Naive thymus-derived CD4-positive, alpha-beta T cell (primary cell): ENCODE measurements around the gene CFAP65. TPM values are rescaled to one million over a fixed set of nuclear protein-coding genes. Genes with fewer than 3 reads are reported as not detected.

Source experiments
- microRNA-seq: library from miRNA; unstranded; fragments of <30 nt; microRNA quantifications from one replicate; pipeline ENCODE4 v1.2.0, GENCODE V29; 2022; ENCODE audit warnings: borderline microRNAs expressed
- polyA plus RNA-seq, 2 donors: library from polyadenylated mRNA; unstranded; fragments of 300-500 nt; fragmentation: Illumina TruSeq; gene quantifications; one replicate each; pipeline ENCODE4 v1.2.3, GENCODE V29; 2021
- total RNA-seq, 6 experiments: library from RNA in 5 of 6; stranded (reverse) in 5 of 6; gene quantifications; 1 replicate in 5 of 6; 2 replicates in 1 of 6; pipeline ENCODE4 v1.2.3 and lab custom pipeline; 2021 to 2026

CFAP65 gene
- total and polyA plus RNA-seq, 7 experiments from 2014 or later = not detected

Small RNAs within 50 kb of the gene (microRNA-seq; reads per million reads assigned to microRNA genes)
- gene MIR3131 (not detected), gene MIR375 (not detected)

Other genes with a start within 250 kb of the CFAP65 start
- not detected for gene PRKAG3, start 209.7 kb downstream of the CFAP65 start, total RNA-seq
- not detected for gene PRKAG3, start 209.7 kb downstream of the CFAP65 start, polyA plus RNA-seq
- under 1 TPM in 1 of 5 experiments, not detected in 4; 0.22 TPM for gene WNT6, start 181.7 kb downstream of the CFAP65 start, total RNA-seq
- gene WNT6, start 181.7 kb downstream of the CFAP65 start, polyA plus RNA-seq = under 1 TPM in 1 of 2 donors, not detected in 1; 0.11 TPM
- 1 to 10 TPM in 4 of 5 experiments, under 1 TPM in 1; 0.19 to 4.2 (median 3.0) TPM for gene WNT10A, start 160.7 kb downstream of the CFAP65 start, total RNA-seq
- gene WNT10A, start 160.7 kb downstream of the CFAP65 start, polyA plus RNA-seq = 1 to 10 TPM in 1 of 2 donors, under 1 TPM in 1; 0.61 to 1.2 TPM
- gene CDK5R2, start 81.8 kb downstream of the CFAP65 start, total RNA-seq = not detected
- not detected for gene CDK5R2, start 81.8 kb downstream of the CFAP65 start, polyA plus RNA-seq
- gene FEV, start 56.3 kb downstream of the CFAP65 start, total RNA-seq = not detected
- not detected for gene FEV, start 56.3 kb downstream of the CFAP65 start, polyA plus RNA-seq
- gene CRYBA2, start 48.1 kb downstream of the CFAP65 start, total RNA-seq = not detected
- gene CRYBA2, start 48.1 kb downstream of the CFAP65 start, polyA plus RNA-seq = not detected
- under 1 TPM in 2 of 5 experiments, not detected in 3; 0.17 to 0.24 TPM for gene IHH, start 19.4 kb upstream of the CFAP65 start, total RNA-seq
- gene IHH, start 19.4 kb upstream of the CFAP65 start, polyA plus RNA-seq = not detected
- gene NHEJ1, start 119.3 kb upstream of the CFAP65 start, total RNA-seq = 10 to 100 TPM; 11.4 to 24.0 (median 17.9) TPM
- 10 to 100 TPM; 24.5 to 32.7 TPM for gene NHEJ1, start 119.3 kb upstream of the CFAP65 start, polyA plus RNA-seq
- gene SLC23A3, start 128.5 kb upstream of the CFAP65 start, total RNA-seq = 1 to 10 TPM in 4 of 5 experiments, under 1 TPM in 1; 0.69 to 8.6 (median 3.0) TPM
- under 1 TPM in 1 of 2 donors, not detected in 1; 0.08 TPM for gene SLC23A3, start 128.5 kb upstream of the CFAP65 start, polyA plus RNA-seq
- 10 to 100 TPM; 48.2 to 77.6 (median 64.5) TPM for gene CNPPD1, start 135.4 kb upstream of the CFAP65 start, total RNA-seq
- 10 to 100 TPM; 48.2 to 68.7 TPM for gene CNPPD1, start 135.4 kb upstream of the CFAP65 start, polyA plus RNA-seq
- 100 to 1,000 TPM in 2 of 5 experiments, 10 to 100 TPM in 3; 70.2 to 124 (median 90.9) TPM for gene RETREG2, start 136.8 kb upstream of the CFAP65 start, total RNA-seq
- gene RETREG2, start 136.8 kb upstream of the CFAP65 start, polyA plus RNA-seq = 10 to 100 TPM; 58.5 to 62.4 TPM
- gene ZFAND2B, start 165.3 kb upstream of the CFAP65 start, total RNA-seq = 10 to 100 TPM; 50.1 to 79.5 (median 71.3) TPM
- 10 to 100 TPM; 72.4 to 90.7 TPM for gene ZFAND2B, start 165.3 kb upstream of the CFAP65 start, polyA plus RNA-seq
- 10 to 100 TPM in 2 of 5 experiments, 1 to 10 TPM in 3; 4.1 to 30.2 (median 8.3) TPM for gene ABCB6, start 177.4 kb upstream of the CFAP65 start, total RNA-seq
- 1 to 10 TPM in 1 of 2 donors, under 1 TPM in 1; 0.66 to 3.2 TPM for gene ABCB6, start 177.4 kb upstream of the CFAP65 start, polyA plus RNA-seq
- gene ATG9A, start 188.1 kb upstream of the CFAP65 start, total RNA-seq = 10 to 100 TPM; 52.6 to 66.0 (median 60.9) TPM
- 10 to 100 TPM; 14.0 to 40.0 TPM for gene ATG9A, start 188.1 kb upstream of the CFAP65 start, polyA plus RNA-seq
- 100 to 1,000 TPM; 117 to 287 (median 169) TPM for gene ANKZF1, start 188.3 kb upstream of the CFAP65 start, total RNA-seq
- 10 to 100 TPM; 29.7 to 61.4 TPM for gene ANKZF1, start 188.3 kb upstream of the CFAP65 start, polyA plus RNA-seq
- gene GLB1L, start 203.9 kb upstream of the CFAP65 start, total RNA-seq = 1 to 10 TPM; 1.9 to 4.5 (median 2.7) TPM
- gene GLB1L, start 203.9 kb upstream of the CFAP65 start, polyA plus RNA-seq = 1 to 10 TPM; 1.6 to 2.1 TPM
- gene STK16, start 204.0 kb upstream of the CFAP65 start, total RNA-seq = 10 to 100 TPM; 17.4 to 35.0 (median 21.8) TPM
- 10 to 100 TPM; 18.8 to 24.4 TPM for gene STK16, start 204.0 kb upstream of the CFAP65 start, polyA plus RNA-seq
- not detected for gene TUBA4B, start 211.7 kb upstream of the CFAP65 start, total RNA-seq
- not detected for gene TUBA4B, start 211.7 kb upstream of the CFAP65 start, polyA plus RNA-seq
- 100 to 1,000 TPM in 3 of 5 experiments, 10 to 100 TPM in 2; 82.9 to 260 (median 183) TPM for gene TUBA4A, start 212.4 kb upstream of the CFAP65 start, total RNA-seq
- 100 to 1,000 TPM; 145 to 336 TPM for gene TUBA4A, start 212.4 kb upstream of the CFAP65 start, polyA plus RNA-seq
- 100 to 1,000 TPM in 4 of 5 experiments, 10 to 100 TPM in 1; 50.8 to 134 (median 113) TPM for gene DNAJB2, start 237.8 kb upstream of the CFAP65 start, total RNA-seq
- gene DNAJB2, start 237.8 kb upstream of the CFAP65 start, polyA plus RNA-seq = 1 to 10 TPM; 6.7 to 7.7 TPM